Transverse colon (tissue), 3 donors: Measurements from ENCODE around the gene FBXL17.

Experiments
- CTCF ChIP-seq, 5 experiments: fragments of 200-600 bp in 3 of 5; fragments of 450-650 bp in 2 of 5; sonication (generic) in 3 of 5; IDR thresholded peaks; 1 replicate in 2 of 5; 2 replicates in 3 of 5; pipeline ENCODE4 v1.5.1; 2016 to 2017; ENCODE audit warnings: antibody characterized with exemption in 5 of 5, inconsistent platforms in 3 of 5, mild to moderate bottlenecking in 2 of 5, moderate library complexity in 1 of 5
- EP300 ChIP-seq: sonication (generic); formaldehyde crosslinking; IDR thresholded peaks from one replicate; pipeline ENCODE4 v1.6.1; 2017; ENCODE audit warnings: antibody characterized with exemption, low read depth
- POLR2A ChIP-seq: fragments of 450-650 bp; IDR thresholded peaks from one replicate; pipeline ENCODE4 v1.6.1; 2016; ENCODE audit warnings: antibody characterized with exemption, mild to moderate bottlenecking, moderate library complexity

GRCh38 chr5:108102463-108102862 is 279.4 kb downstream of the FBXL17 start:
- TF ChIP-seq CTCF (IDR thresholded peaks at IDR 0.05) (no peak), EP300 (no peak), POLR2A (no peak)
